ENCODE measurements around the gene GPR84.

GPR84 gene

DNA sequence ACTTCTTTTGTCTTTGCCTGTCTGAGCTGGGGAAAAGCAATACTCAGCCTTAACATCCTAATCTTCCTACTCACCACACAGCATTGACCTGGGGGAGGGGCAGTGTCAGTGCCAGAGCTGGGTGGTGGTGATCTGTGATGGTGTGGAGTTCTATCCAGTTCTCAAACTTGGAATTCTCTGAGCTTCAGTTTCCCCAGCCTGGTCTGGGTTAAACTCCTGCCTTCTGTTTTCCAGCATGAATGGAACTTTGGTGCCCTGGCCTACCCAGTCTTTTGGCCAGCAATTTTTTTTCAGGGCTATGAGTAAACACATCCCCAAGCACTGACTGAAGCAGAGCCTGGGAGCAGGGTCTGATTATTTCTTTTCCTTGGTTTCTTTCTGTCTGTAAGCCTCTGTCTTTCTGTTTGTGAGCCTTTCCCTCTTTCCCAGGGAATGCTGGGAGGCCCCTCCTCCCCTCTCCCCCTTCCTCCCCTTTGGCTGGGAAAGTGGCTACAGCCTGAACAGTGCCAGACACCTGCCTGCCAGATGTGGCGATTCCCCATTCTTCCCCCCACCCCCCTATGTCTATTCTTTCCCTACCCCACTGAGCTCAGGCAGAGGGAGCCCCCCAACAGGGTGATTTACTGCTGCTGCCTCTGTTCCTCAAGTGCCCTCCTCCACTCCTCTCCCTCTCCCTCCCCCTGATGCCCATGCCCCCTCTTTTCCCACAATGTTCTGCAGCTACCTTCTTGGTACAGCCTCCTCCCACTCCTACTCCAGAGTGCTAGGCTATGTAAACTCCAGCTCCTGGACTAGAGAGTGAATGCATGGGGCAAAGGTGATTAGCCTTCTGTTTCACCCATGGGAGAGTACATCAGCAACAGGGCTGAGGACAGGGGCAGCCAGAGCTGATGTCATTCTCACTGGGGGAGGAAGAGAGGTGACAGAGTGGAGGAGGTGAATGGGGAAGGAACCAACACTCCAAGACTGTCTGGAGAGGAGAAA is 11.1 kb downstream of the GPR84 start:
- no peak overlapping the region for H3K27ac ChIP-seq (ENCODE audit: low read length)
- H2AFZ ChIP-seq (ENCODE audit: low read depth, low read length) = no peak overlapping the region
- H3K9ac ChIP-seq (ENCODE audit: low read depth, low read length) = no peak overlapping the region
- H4K20me1 ChIP-seq (ENCODE audit: insufficient read depth, low read length) = no peaks in the 10 kb centered on the region
- H3K4me3 ChIP-seq (ENCODE audit: low read depth in 1 of 2, low read length in 2 of 2) = no peak overlapping the region
- H3K4me1 ChIP-seq (ENCODE audit: insufficient read depth, low read length) = peaks cover 17% of the 10 kb centered on the region
- H3K9me3 ChIP-seq (ENCODE audit: insufficient read depth, low read length, severe bottlenecking) = no peaks in the 10 kb centered on the region
- TF ChIP-seq EZH2 (IDR thresholded peaks at IDR 0.05; ENCODE audit: borderline replicate concordance, low read depth, low read length, severe bottlenecking) = no peak
- TF ChIP-seq, protein P1, sequence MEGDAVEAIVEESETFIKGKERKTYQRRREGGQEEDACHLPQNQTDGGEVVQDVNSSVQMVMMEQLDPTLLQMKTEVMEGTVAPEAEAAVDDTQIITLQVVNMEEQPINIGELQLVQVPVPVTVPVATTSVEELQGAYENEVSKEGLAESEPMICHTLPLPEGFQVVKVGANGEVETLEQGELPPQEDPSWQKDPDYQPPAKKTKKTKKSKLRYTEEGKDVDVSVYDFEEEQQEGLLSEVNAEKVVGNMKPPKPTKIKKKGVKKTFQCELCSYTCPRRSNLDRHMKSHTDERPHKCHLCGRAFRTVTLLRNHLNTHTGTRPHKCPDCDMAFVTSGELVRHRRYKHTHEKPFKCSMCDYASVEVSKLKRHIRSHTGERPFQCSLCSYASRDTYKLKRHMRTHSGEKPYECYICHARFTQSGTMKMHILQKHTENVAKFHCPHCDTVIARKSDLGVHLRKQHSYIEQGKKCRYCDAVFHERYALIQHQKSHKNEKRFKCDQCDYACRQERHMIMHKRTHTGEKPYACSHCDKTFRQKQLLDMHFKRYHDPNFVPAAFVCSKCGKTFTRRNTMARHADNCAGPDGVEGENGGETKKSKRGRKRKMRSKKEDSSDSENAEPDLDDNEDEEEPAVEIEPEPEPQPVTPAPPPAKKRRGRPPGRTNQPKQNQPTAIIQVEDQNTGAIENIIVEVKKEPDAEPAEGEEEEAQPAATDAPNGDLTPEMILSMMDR (IDR thresholded peaks at IDR 0.05; ENCODE audit: borderline replicate concordance, extremely low read depth, low read length, poor library complexity, severe bottlenecking) = no peak
- no peaks in the 10 kb centered on the region for H3K27me3 ChIP-seq (ENCODE audit: insufficient read depth, low read length, poor library complexity)
- H3K36me3 ChIP-seq (ENCODE audit: insufficient read depth, low read length) = peaks cover 33% of the 10 kb centered on the region
- H3K4me2 ChIP-seq (ENCODE audit: insufficient read depth, low read length) = no peak overlapping the region
- H3K79me2 ChIP-seq (ENCODE audit: insufficient read depth, low read length) = no peaks in the 10 kb centered on the region
- DNase-seq = no peak
- ATAC-seq (ENCODE audit: insufficient read depth, low read depth) = no peak

DNA sequence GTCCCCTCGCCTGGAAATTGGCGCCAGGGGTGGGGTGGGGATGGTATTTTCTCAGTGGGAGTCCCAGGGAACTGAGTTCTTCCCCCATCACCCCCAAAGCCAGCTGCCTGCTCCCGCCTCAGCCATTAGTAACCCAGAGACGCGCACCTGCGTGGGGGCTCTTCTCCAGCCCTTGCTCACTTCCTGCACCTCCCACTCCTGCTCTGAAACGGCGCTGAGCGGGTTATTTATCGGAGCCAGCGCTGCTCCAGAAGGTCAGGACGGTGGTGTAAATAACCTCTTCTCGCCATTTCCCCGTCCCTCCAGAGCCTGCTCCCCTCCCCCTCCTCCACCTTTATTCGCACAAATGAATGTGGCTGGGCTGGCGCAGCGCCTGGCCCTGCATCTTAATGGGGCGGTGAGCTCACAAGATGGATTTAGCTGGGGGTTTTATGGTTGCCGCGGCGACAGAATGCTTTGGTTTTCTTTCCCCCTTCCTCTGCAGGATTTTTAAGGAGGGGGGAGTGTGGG is 12.2 kb downstream of the GPR84 start:
- ATAC-seq (ENCODE audit: insufficient read depth, low read depth) = peak; percentile 46
- Histone ChIP-seq H3K9ac (ENCODE audit: low read depth, low read length) (no peak overlapping the region), H3K27ac (ENCODE audit: low read length) (no peak overlapping the region), H3K4me3 (ENCODE audit: low read depth in 1 of 2, low read length in 2 of 2) (no peak overlapping the region), H2AFZ (ENCODE audit: low read depth, low read length) (no peak overlapping the region), H3K36me3 (ENCODE audit: insufficient read depth, low read length) (peaks cover 44% of the 10 kb centered on the region), H3K4me1 (ENCODE audit: insufficient read depth, low read length) (peaks cover 6% of the 10 kb centered on the region; the same call in 1 of the 2 replicates), H3K9me3 (ENCODE audit: insufficient read depth, low read length, severe bottlenecking) (no peaks in the 10 kb centered on the region), H3K27me3 (ENCODE audit: insufficient read depth, low read length, poor library complexity) (no peaks in the 10 kb centered on the region), H3K79me2 (ENCODE audit: insufficient read depth, low read length) (no peaks in the 10 kb centered on the region), H4K20me1 (ENCODE audit: insufficient read depth, low read length) (no peaks in the 10 kb centered on the region), H3K4me2 (ENCODE audit: insufficient read depth, low read length) (no peak overlapping the region)
- DNase-seq = peak; percentile 32
- TF ChIP-seq, protein P1 (IDR thresholded peaks at IDR 0.05; ENCODE audit: borderline replicate concordance, extremely low read depth, low read length, poor library complexity, severe bottlenecking) = no peak

DNA sequence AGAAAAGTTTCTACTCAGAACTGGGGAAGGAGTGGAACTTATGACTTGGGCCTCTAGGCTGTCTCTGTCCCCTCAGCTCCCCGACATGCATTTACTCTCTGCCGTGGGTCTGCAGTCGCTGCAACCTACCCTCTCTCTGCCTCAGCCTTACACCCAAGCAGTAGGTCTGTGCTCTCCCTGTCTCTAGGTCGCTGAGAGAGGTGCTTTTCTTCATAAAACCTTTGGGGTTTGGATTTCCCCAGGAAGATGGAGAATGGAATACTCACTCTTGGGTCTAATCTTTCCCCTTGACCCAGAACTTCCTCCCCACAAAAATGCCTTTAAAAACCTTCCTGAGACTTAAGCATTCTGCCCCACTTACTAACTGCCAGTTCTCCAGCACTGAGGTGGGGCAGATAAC is 12.9 kb downstream of the GPR84 start:
- DNase-seq (no peak), ATAC-seq (ENCODE audit: insufficient read depth, low read depth) (no peak)
- no peaks in the 10 kb centered on the region for H3K79me2 ChIP-seq (ENCODE audit: insufficient read depth, low read length)
- no peaks in the 10 kb centered on the region for H3K27me3 ChIP-seq (ENCODE audit: insufficient read depth, low read length, poor library complexity)
- no peak overlapping the region for H3K27ac ChIP-seq (ENCODE audit: low read length)
- no peak overlapping the region for H3K4me3 ChIP-seq (ENCODE audit: low read depth in 1 of 2, low read length in 2 of 2)
- TF ChIP-seq EZH2 (IDR thresholded peaks at IDR 0.05; ENCODE audit: borderline replicate concordance, low read depth, low read length, severe bottlenecking) = no peak
- TF ChIP-seq, protein P1 (IDR thresholded peaks at IDR 0.05; ENCODE audit: borderline replicate concordance, extremely low read depth, low read length, poor library complexity, severe bottlenecking) = no peak
- H3K4me1 ChIP-seq (ENCODE audit: insufficient read depth, low read length) = no peaks in the 10 kb centered on the region
- no peaks in the 10 kb centered on the region for H4K20me1 ChIP-seq (ENCODE audit: insufficient read depth, low read length)
- peaks cover 51% of the 10 kb centered on the region for H3K36me3 ChIP-seq (ENCODE audit: insufficient read depth, low read length)
- H3K9me3 ChIP-seq (ENCODE audit: insufficient read depth, low read length, severe bottlenecking) = no peaks in the 10 kb centered on the region
- no peak overlapping the region for H2AFZ ChIP-seq (ENCODE audit: low read depth, low read length)
- no peak overlapping the region for H3K9ac ChIP-seq (ENCODE audit: low read depth, low read length)
- no peak overlapping the region for H3K4me2 ChIP-seq (ENCODE audit: insufficient read depth, low read length)

All from DND-41 (cell line).